ENCODE results near the gene DMRT1. TPM values are rescaled to one million over a fixed set of nuclear protein-coding genes. Genes with fewer than 3 reads are reported as not detected.
"Not testable (repeated sequence)": the region's sequence is repeated elsewhere in the genome, so short reads cannot be mapped to it uniquely, and the experiment has no call there.

DMRT1 gene
- total RNA-seq, 1 experiment from 2014 or later, result not detected

DNA sequence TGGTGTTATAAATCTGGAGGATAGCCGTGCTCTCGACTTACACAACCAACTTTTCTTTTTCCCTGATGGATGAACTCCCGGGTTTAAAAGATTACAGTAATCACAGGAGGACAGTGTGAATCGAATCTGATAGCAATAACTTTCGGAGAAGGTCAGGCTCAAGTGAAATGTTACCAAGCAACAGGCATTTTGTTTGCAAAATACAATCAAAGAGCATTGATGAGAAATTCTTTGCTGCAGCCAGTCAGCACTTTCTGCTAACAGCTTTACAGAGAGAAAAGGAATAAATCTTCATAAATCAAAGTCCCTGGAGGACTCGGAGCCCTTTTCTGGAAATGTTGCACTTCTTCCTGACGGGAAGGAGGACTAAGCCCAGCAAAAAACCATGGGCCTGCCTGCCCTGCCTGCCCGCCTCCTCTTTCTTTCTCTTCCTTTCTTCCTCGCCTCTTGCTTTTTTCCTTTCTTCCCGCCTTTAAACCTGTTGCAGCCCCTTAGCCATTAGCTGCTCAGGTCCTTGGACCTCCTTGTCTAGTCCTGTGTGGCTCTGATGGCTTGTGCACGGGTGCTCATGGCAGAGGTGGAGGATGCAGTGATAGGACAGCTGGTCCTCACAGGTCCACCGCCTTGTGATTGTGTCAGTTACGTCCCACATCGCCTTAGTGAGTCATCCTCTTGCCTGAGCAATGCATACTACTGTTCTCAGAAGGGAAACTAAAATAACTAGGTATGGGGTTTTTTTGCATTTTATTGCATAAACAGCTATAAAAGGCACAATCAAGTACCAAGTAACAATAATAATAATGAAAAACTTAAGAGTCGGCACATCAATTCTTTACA is 141.1 kb downstream of the DMRT1 start:
- DNase-seq (ENCODE audit: extremely low read depth, low read depth), result no peak

DNA sequence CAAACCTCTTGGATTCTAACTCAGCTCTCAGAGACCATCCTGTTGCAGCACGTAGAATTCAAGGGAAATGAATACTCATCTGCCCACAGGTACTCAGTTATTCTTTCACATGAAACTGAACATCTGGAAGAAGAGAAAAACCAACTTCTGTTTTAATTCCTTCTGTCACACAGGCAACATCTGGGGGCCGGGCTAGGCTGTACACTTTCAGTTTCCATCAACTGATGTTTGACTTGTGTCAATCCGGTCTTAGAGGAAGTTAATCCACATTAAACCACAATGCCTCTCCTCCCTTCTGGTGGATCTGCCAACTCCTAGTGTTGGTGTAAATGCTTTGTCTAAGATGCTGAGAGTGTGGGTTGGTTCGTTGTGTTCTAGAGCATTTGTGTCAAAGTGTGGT is 152.5 kb downstream of the DMRT1 start:
- no peak for DNase-seq (ENCODE audit: extremely low read depth, low read depth)

DNA sequence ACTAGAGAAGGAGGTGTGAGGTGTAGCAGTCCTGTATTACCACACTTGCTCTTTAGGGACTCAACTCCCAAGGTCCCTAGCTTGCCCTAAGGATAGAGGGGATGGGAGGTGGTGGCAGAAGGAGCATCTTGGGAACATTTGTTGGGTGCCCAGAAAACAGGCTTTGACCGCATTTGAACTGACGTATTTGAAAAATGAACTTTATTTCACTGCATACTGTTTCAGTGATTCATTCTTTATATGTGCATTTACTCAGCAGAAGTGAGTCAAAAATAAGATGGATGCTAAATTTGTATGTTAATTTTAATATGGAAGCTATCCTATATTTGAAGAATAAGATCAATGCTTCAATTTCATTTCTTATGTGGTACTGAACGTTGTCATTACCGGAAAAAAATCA is 153.7 kb downstream of the DMRT1 start:
- DNase-seq (ENCODE audit: extremely low read depth, low read depth), result no peak

DNA sequence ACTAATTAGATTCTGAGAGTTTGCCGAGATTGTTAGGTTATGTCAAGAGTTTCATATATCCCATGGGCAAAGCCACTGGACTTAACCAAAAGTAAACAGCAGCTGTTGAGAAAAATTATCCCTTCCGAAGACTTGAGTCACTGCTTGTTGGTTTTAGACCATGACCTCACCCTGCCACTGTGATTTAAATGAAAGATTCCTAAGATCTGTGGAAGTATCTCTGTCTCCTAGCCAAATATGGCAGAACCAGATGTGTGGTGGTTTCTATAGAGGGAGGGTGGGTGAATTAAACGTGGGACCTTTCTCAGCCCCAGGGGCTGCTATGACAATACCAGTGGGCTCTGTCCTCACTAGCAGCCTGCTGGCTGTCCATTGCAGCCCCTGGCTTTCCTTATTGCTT is 154.3 kb downstream of the DMRT1 start:
- DNase-seq (ENCODE audit: extremely low read depth, low read depth), result no peak

DNA sequence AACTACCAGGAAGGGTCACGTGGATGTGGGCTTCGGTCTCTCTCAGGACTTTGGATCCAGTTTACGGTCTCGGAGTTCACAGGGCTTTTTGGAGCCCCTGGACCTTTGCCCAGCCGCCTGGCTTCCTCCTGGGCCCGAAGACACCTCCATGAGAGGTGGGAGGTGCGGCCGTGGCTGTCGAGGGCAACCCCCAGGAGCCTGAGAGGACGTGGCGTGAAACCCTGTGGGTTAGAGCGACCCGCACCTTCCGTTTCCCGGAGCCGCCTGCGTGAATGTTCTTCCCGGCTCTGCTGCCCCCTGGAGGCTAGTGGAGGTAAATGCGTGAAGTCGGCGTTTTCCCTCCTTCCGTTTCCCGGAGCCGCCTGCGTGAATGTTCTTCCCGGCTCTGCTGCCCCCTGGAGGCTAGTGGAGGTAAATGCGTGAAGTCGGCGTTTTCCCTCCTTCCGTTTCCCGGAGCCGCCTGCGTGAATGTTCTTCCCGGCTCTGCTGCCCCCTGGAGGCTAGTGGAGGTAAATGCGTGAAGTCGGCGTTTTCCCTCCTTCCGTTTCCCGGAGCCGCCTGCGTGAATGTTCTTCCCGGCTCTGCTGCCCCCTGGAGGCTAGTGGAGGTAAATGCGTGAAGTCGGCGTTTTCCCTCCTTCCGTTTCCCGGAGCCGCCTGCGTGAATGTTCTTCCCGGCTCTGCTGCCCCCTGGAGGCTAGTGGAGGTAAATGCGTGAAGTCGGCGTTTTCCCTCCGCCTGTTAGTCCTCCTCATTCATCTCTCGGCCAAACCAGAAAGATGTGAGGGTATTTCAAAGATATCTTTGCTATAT is 157.0 kb downstream of the DMRT1 start:
- DNase-seq (ENCODE audit: extremely low read depth, low read depth), result not testable (repeated sequence)

DNA sequence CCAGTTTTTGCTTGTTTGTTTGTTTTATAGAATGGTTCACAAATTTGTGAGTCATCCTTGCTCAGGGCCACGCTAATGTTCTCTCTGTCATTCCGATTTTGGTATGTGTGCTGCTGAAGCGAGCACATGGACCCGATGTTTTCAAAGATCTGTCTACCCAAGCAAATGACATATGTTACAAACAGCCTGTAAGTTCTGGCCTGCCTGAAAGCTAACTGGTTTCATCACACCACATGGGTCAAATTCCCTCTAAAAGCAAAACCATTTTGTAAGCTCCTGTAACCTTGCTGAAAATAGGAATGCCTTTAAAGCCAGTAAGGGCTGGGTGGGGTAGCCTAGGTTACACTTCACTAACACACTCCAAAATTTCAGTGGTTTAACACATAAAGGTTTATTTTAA is 160.3 kb downstream of the DMRT1 start:
- no peak for DNase-seq (ENCODE audit: extremely low read depth, low read depth)

DNA sequence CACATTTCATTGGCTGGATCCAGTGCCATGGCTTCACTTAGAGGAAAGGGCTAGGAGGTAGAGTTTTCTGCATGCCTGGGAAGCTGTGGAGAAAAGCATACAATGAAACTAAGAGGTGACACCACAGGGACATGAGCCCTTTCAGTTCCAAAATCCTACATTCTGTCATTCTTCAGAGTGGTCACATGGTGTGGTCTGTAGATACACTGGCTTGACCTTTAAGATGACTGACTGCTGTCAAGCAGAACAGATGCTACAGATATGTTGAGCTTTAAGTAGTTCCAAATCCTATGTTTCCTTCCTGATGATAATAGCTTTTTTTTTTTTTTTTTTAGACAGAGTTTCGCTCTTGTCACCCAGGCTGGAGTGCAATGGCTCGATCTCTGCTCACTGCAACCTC is 161.2 kb downstream of the DMRT1 start:
- DNase-seq (ENCODE audit: extremely low read depth, low read depth), result no peak

DNA sequence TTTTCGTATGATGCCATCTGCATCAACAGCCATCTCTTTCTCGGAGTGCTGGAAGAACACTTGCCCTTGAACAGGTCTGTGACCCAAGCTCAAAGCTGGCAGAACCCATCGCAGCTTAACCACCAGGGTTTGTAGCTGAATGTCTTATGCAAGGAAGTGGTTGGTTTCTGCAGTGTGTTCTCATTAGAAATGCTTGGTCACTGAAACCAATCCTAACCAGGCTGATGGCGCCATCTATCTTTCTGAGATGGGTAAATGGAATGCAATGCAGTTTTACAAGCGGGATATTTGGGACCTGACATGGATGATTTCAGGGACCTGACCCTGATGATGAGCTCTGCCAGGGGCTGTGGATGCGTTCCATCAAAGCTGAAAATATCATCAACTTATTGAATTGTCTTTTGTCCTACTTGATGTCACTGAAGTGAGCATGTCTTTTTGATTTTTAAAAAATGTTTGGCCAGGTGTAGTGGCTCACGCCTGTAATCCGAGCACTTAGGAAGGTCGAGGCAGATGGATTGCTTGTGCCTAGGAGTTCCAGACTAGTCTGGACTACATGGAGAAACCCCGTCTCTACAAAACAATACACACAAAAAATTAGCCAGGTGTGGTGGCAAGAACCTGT is 163.7 kb downstream of the DMRT1 start:
- DNase-seq (ENCODE audit: extremely low read depth, low read depth), result peak; percentile 48

DNA sequence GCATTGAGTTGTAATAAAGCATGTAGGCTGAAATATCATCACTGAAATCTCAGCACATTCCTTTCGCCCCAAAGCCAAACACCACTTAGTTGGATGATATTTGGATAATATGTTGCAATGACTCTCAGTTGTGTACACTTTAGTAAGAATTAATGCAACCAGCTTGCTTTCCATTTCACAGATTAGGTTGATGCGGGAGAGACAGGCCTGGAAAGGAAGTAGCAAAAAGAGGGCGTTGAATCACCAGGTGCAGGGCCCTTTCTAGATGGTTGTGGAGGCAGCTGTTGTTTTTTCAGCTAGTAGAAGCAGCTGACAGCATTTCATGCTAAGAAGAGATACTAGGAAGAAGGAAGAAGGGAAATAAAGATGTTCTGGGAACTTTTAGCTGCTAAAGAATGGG is 165.8 kb downstream of the DMRT1 start:
- no peak for DNase-seq (ENCODE audit: extremely low read depth, low read depth)

DNA sequence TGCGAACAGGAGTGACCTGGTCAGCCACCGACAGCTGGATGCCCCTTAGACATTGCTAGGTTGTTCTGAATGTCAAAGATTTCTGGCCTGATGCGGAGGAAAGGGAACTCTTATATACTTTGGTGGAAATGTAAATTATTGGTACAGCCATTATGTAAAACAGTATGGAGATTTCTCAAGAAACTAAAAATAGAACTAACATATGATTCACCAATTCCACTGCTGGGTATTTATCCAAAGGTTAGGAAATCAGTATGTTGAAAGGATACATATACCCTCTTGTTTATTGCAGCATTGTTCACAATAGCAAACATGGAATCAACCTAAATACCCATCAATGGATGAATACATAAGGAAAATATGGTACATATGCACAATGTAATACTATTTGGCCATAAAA is 166.7 kb downstream of the DMRT1 start:
- no peak for DNase-seq (ENCODE audit: extremely low read depth, low read depth)

DNA sequence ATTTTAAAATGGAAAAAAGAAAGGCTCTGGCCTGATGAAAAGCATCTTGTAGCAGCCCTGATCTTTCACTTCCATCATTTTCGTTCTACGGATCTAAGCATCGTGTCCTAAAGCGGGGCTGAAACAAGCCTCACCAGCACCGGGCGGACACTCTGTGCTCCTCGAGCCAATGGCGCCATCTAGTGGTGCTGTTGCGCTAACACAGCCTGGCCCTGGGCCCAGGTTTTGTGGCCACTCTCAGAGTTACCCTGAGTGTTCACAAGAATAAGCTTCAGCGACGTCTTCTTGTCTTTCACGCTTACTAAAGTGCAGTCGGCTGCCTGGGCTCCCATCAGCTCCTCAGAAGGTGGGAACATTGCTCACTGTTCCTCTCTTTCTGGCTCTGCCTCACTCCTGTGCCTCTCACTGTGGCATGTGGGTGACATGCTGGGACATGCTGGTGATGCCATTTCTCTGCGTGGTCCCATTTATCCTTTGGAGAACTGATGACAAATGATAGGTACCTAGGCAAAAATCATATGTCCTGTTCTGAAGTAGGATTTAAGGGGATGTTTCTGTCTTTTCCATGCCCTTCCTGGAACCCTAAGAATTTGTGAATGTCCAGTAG is 167.7 kb downstream of the DMRT1 start:
- peak; percentile 67 for DNase-seq (ENCODE audit: extremely low read depth, low read depth)

DNA sequence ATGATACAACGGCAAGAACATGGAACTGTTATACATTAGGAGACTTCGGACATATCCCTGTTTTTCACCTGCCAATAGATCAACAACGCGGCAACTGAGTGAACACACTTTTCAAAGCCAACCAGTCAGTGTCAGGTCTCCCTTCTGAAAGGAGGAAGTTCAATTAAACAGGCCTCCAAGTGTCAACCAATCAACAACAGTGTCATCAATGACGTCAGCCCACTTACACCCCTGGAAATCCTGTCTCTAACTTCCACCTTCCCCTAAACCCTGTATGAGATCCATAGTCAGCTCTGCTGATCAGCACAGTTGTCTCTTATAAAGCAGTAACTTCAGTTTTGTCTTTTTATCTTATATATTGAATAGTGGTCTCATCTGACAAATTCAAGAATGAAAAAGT is 171.5 kb downstream of the DMRT1 start:
- no peak for DNase-seq (ENCODE audit: extremely low read depth, low read depth)

DNA sequence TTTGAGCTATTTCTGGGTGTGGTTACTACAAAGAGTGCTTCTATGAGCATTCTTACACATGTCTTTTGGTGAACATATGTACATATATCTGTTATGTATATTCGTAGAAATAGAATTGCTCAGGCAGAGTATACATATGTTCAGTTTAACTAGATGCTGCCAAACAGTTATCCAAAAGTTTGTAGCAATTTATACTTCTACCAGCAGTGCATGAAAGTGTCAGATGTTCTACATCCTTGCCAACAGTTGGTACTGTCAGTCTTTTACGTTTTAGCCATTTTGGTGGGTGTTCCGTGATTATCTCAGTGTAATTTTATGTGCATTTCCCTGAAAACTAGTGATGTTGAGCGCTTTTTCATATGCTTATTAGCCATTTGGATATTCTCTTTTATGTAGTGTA is 172.7 kb downstream of the DMRT1 start:
- DNase-seq (ENCODE audit: extremely low read depth, low read depth), result no peak

DNA sequence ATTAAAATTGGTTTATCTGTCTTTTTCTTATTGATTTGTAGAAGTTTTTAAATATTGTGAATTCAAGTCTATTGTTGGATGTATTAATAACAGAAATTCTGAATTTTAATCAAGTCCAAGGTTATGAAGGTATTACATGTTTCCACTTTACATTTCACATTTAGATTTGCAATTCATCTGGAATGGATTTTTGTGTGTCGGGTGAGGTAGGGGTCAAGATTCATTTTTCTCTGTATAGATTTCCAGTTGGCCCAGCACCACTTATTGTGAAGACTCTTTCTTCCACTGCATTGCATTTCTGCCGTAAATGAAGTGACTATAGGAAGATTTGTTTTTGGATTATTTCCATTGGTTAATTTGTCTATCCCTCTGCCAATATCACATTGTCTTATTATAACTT is 173.1 kb downstream of the DMRT1 start:
- no peak for DNase-seq (ENCODE audit: extremely low read depth, low read depth)

DNA sequence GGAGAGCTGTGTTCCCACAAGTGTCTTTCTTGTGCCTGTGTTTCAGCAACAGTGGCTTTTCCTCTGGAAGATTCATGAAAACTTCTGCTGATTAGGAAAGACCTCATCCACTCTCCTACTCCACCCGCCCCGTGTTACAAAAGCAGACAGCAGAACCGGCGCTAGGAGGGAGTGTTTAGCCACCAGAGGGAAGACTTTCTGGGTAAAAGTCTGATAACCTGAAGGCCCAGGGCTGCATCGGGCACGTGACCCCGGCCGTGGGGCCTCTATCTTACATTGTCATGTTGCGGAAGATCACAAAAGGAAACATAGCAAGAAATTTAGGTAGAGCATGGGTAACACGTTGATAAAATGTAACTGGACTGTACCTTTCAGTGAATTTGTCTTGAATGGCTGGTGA is 176.6 kb downstream of the DMRT1 start:
- peak; percentile 2 for DNase-seq (ENCODE audit: extremely low read depth, low read depth)

Small RNA genes within 50 kb of the gene (small RNA-seq; reads per million reads assigned to genes)
- 0 reads per million in 2 experiments for gene RNU6-1073P

Other genes starting within 250 kb of the DMRT1 start
- gene DMRT3, start 135.0 kb downstream of the DMRT1 start, total RNA-seq (2014; rRNA removed; shearing (Covaris generic)), result not detected in 2 replicates
- not detected in 2 replicates for gene DMRT2, start 208.7 kb downstream of the DMRT1 start, total RNA-seq (2014; rRNA removed; shearing (Covaris generic))

Measured in NCI-H460 (cell line).